SK-N-SH (cell line): ENCODE data around the gene PNPLA1. TPM values are rescaled to one million over a fixed set of nuclear protein-coding genes. Genes with fewer than 3 reads are reported as not detected.

ENCODE experiments used
- CTCF ChIA-PET: fragments of 300-600, 350-600 bp; formaldehyde crosslinking; extraction: SDS; loops from one replicate; lab custom pipeline; 2021; lab: Yijun Ruan, JAX
- POLR2A ChIA-PET: fragments of 350-600 bp; sonication (Branson Sonifier 250); formaldehyde crosslinking; extraction: SDS; loops from one replicate; lab custom pipeline; 2020; ENCODE audit warnings: antibody characterized with exemption, inconsistent platforms; lab: Yijun Ruan, JAX
- DNase-seq: peaks from one replicate; pipeline ENCODE4 v3.0.0; 2012
- H2AFZ ChIP-seq: fragments of 200-600 bp; sonication (generic); 2 replicates; pipeline ENCODE4 v1.8.1; 2016; ENCODE audit warnings: antibody characterized with exemption, mild to moderate bottlenecking, low read depth
- H3F3A ChIP-seq: fragments of 200-600 bp; sonication (generic); replicated peaks from 2 replicates; pipeline ENCODE3; 2016; ENCODE audit warnings: antibody characterized with exemption, mild to moderate bottlenecking; ENCODE audit not compliant: insufficient read depth
- H3K27ac ChIP-seq, 2 experiments: fragments of 200-500 bp in 1 of 2; fragments of 200-600 bp in 1 of 2; sonication (Bioruptor generic) in 1 of 2; sonication (generic), shearing (Covaris generic) in 1 of 2; 2 replicates each; pipeline versions ENCODE4 v1.5.1 to v1.6.1; 2014 to 2016; ENCODE audit warnings: low read depth in 2 of 2, inconsistent platforms in 1 of 2, low read length in 1 of 2, mild to moderate bottlenecking in 1 of 2, mixed read lengths in 1 of 2
- H3K27me3 ChIP-seq: fragments of 200-600 bp; sonication (generic), shearing (Covaris generic); 2 replicates; pipeline ENCODE4 v1.6.1; 2016; ENCODE audit warnings: mixed run types; ENCODE audit not compliant: insufficient read depth
- H3K36me3 ChIP-seq, 2 experiments: fragments of 200-500 bp in 1 of 2; fragments of 200-600 bp in 1 of 2; sonication (Bioruptor generic) in 1 of 2; sonication (generic) in 1 of 2; replicated peaks in 1 of 2; 2 replicates each; pipeline versions ENCODE3 to v1.5.1; 2014 to 2016; ENCODE audit warnings: low read length in 1 of 2, mild to moderate bottlenecking in 1 of 2; ENCODE audit not compliant: insufficient read depth in 2 of 2, control insufficient read depth in 1 of 2
- H3K4me1 ChIP-seq, 2 experiments: fragments of 200-500 bp in 1 of 2; fragments of 200-600 bp in 1 of 2; sonication (Bioruptor generic) in 1 of 2; sonication (generic), shearing (Covaris generic) in 1 of 2; 2 replicates each; pipeline versions ENCODE4 v1.5.1 to v1.6.1; 2014 to 2016; ENCODE audit warnings: low read depth in 1 of 2, low read length in 1 of 2, mixed run types in 1 of 2; ENCODE audit not compliant: insufficient read depth in 2 of 2, control insufficient read depth in 1 of 2
- H3K4me2 ChIP-seq: fragments of 200-600 bp; sonication (generic), shearing (Covaris generic); 2 replicates; pipeline ENCODE4 v1.6.1; 2017; ENCODE audit warnings: mixed run types
- H3K4me3 ChIP-seq, 2 experiments: fragments of 200-500 bp in 1 of 2; fragments of 200-600 bp in 1 of 2; sonication (Bioruptor generic) in 1 of 2; sonication (generic), shearing (Covaris generic) in 1 of 2; 2 replicates each; pipeline versions ENCODE4 v1.5.1 to v1.8.1; 2014 to 2016; ENCODE audit warnings: low read depth in 2 of 2, inconsistent platforms in 1 of 2, low read length in 1 of 2, mild to moderate bottlenecking in 1 of 2, mixed read lengths in 1 of 2, moderate library complexity in 1 of 2
- H3K79me2 ChIP-seq: fragments of 200-600 bp; sonication (generic); 2 replicates; pipeline ENCODE4 v1.8.1; 2017; ENCODE audit warnings: mild to moderate bottlenecking; ENCODE audit not compliant: insufficient read depth
- H3K9ac ChIP-seq: fragments of 200-600 bp; sonication (generic); 2 replicates; pipeline ENCODE4 v1.6.1; 2017; ENCODE audit warnings: mixed run types
- H3K9me2 ChIP-seq: fragments of 200-600 bp; sonication (generic); 2 replicates; pipeline ENCODE4 v1.6.1; 2017; ENCODE audit warnings: mixed run types
- H3K9me3 ChIP-seq: fragments of 200-600 bp; sonication (generic); 2 replicates; pipeline ENCODE4 v1.6.1; 2017; ENCODE audit warnings: mixed run types, mild to moderate bottlenecking, moderate library complexity
- H4K20me1 ChIP-seq: fragments of 200-600 bp; sonication (generic); 2 replicates; pipeline ENCODE4 v1.6.1; 2017; ENCODE audit warnings: mild to moderate bottlenecking, mixed run types; ENCODE audit not compliant: insufficient read depth
- CTCF ChIP-seq: fragments of 200-600 bp; sonication (generic); IDR thresholded peaks from 2 replicates; pipeline ENCODE4 v1.6.1; 2017; ENCODE audit warnings: antibody characterized with exemption, mild to moderate bottlenecking, moderate library complexity
- ELF1 ChIP-seq: IDR thresholded peaks from 2 replicates; pipeline ENCODE4 v1.4.0; 2012
- EZH2phosphoT487 ChIP-seq: fragments of 200-600 bp; sonication (generic); IDR thresholded peaks from 2 replicates; pipeline ENCODE4 v1.6.1; 2017; ENCODE audit warnings: low read depth, mixed run types, mild to moderate bottlenecking, antibody characterized with exemption, moderate library complexity, borderline replicate concordance
- FOSL2 ChIP-seq: IDR thresholded peaks from 2 replicates; pipeline ENCODE4 v1.4.0; 2012; ENCODE audit warnings: low read depth, mild to moderate bottlenecking, moderate library complexity, borderline replicate concordance
- FOXJ3 ChIP-seq: sonication (generic); formaldehyde crosslinking; IDR thresholded peaks from 2 replicates; pipeline ENCODE4 v1.5.1; 2020; ENCODE audit warnings: mild to moderate bottlenecking, missing genetic modification reagents
- FOXM1 ChIP-seq: IDR thresholded peaks from 2 replicates; pipeline ENCODE4 v1.4.0; 2012; ENCODE audit warnings: low read depth, mild to moderate bottlenecking
- GABPA ChIP-seq: IDR thresholded peaks from 2 replicates; pipeline ENCODE4 v1.4.0; 2012; ENCODE audit warnings: low read depth, mild to moderate bottlenecking
- JUND ChIP-seq: IDR thresholded peaks from 2 replicates; pipeline ENCODE4 v1.4.0; 2012
- NFIC ChIP-seq: IDR thresholded peaks from 2 replicates; pipeline ENCODE4 v1.4.0; 2012; ENCODE audit warnings: borderline replicate concordance
- NRF1 ChIP-seq: IDR thresholded peaks from 2 replicates; pipeline ENCODE4 v1.6.1; 2012; ENCODE audit warnings: low read depth, mild to moderate bottlenecking, low read length
- RCOR1 ChIP-seq: fragments of 150-350 bp; IDR thresholded peaks from 2 replicates; pipeline ENCODE4 v1.6.1; 2017; ENCODE audit warnings: antibody characterized with exemption, low read length
- RXRA ChIP-seq: IDR thresholded peaks from 2 replicates; pipeline ENCODE4 v1.4.0; 2012; ENCODE audit warnings: low read depth, mild to moderate bottlenecking, borderline replicate concordance
- SMC3 ChIP-seq: IDR thresholded peaks from 2 replicates; pipeline ENCODE4 v1.6.1; 2012; ENCODE audit warnings: low read depth, low read length, improper control_type of control experiment
- YY1 ChIP-seq: IDR thresholded peaks from 2 replicates; pipeline ENCODE4 v1.4.0; 2012; ENCODE audit warnings: low read depth, mild to moderate bottlenecking
- WGBS: methylation state at CpG from one replicate; pipeline ENCODE4 v1.1.6; 2017; ENCODE audit warnings: low lambda C conversion rate; 5-methylcytosine and 5-hydroxymethylcytosine counted together
- polyA plus RNA-seq, 3 experiments: library from polyadenylated mRNA; depleted of rRNA; stranded (reverse); fragments of >200 nt; gene quantifications; 2 replicates each; pipeline ENCODE4 v1.2.3, GENCODE V29; 2012
- TF ChIP-seq, protein P1 (sequence below): fragments of 150-350 bp; IDR thresholded peaks from 2 replicates; pipeline ENCODE4 v1.6.1; 2017; ENCODE audit warnings: antibody characterized with exemption, low read length, low read depth, borderline replicate concordance
- TF ChIP-seq, protein P2 (sequence below): IDR thresholded peaks from 2 replicates; pipeline ENCODE4 v1.4.0; 2012; ENCODE audit warnings: low read depth, borderline replicate concordance
- TF ChIP-seq, protein P3 (sequence below): IDR thresholded peaks from 2 replicates; pipeline ENCODE4; 2012
- TF ChIP-seq, protein P4 (sequence below): IDR thresholded peaks from 2 replicates; pipeline ENCODE4 v1.4.0; 2012; ENCODE audit warnings: low read depth

PNPLA1 gene
- polyA plus RNA-seq, 1 of the 3 experiments (the other 2 are of a cell fraction): not detected

DNA sequence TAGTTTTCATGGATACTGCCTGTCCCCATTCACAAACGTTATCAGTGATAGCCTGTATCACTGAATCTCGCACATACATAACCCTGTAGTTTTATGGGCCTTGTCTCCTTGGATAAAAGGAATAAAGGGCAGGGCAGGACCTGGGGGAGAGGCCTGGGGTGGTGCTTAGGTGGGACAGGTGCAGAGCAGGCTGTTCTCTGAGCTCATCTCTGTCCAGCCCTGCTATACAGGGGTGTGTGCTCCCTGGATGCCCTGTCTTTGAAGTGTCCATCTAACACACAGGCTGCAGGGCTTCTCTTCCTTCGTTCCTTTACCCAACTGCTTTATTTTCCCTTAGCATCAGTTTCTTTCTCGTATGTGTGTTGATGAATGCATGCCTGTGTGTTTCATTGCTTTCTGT lies 46.9 kb upstream of the PNPLA1 start:
- Histone ChIP-seq H3K4me2 (no peak overlapping the region), H3K27ac (no peak overlapping the region), H2AFZ (no peak overlapping the region), H3F3A (no peaks in the 10 kb centered on the region), H3K4me1 (peaks cover 0 to 8% of the 10 kb centered on the region in 2 experiments; a peak in 1 of 4 replicates), H3K36me3 (peaks cover 66 to 83% of the 10 kb centered on the region in 2 experiments), H3K9ac (no peak overlapping the region), H3K4me3 (no peak overlapping the region), H3K9me2 (no peaks in the 10 kb centered on the region), H4K20me1 (no peaks in the 10 kb centered on the region; the same call in 1 of the 2 replicates), H3K79me2 (no peaks in the 10 kb centered on the region; the same call in 1 of the 2 replicates), H3K27me3 (no peaks in the 10 kb centered on the region), H3K9me3 (no peaks in the 10 kb centered on the region)
- DNase-seq: no peak
- ChIA-PET CTCF (interaction anchor here (2.1 kb wide), 1 partner anchor 80 kb away, joined by 6 read pairs; no protein-coding TSS in a partner anchor), POLR2A (no interaction called here)
- TF ChIP-seq, protein P1, sequence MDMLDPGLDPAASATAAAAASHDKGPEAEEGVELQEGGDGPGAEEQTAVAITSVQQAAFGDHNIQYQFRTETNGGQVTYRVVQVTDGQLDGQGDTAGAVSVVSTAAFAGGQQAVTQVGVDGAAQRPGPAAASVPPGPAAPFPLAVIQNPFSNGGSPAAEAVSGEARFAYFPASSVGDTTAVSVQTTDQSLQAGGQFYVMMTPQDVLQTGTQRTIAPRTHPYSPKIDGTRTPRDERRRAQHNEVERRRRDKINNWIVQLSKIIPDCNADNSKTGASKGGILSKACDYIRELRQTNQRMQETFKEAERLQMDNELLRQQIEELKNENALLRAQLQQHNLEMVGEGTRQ: no peak
- TF ChIP-seq RCOR1 (no peak), FOXJ3 (CRISPR knock-in tag) (no peak), NRF1 (no peak), GABPA (no peak), SMC3 (no peak), CTCF (no peak), FOSL2 (no peak), YY1 (no peak), JUND (no peak), FOXM1 (no peak), RXRA (no peak), NFIC (no peak), ELF1 (no peak), EZH2phosphoT487 (no peak)
- TF ChIP-seq, protein P2, sequence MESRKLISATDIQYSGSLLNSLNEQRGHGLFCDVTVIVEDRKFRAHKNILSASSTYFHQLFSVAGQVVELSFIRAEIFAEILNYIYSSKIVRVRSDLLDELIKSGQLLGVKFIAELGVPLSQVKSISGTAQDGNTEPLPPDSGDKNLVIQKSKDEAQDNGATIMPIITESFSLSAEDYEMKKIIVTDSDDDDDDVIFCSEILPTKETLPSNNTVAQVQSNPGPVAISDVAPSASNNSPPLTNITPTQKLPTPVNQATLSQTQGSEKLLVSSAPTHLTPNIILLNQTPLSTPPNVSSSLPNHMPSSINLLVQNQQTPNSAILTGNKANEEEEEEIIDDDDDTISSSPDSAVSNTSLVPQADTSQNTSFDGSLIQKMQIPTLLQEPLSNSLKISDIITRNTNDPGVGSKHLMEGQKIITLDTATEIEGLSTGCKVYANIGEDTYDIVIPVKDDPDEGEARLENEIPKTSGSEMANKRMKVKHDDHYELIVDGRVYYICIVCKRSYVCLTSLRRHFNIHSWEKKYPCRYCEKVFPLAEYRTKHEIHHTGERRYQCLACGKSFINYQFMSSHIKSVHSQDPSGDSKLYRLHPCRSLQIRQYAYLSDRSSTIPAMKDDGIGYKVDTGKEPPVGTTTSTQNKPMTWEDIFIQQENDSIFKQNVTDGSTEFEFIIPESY: no peak
- TF ChIP-seq, protein P3, sequence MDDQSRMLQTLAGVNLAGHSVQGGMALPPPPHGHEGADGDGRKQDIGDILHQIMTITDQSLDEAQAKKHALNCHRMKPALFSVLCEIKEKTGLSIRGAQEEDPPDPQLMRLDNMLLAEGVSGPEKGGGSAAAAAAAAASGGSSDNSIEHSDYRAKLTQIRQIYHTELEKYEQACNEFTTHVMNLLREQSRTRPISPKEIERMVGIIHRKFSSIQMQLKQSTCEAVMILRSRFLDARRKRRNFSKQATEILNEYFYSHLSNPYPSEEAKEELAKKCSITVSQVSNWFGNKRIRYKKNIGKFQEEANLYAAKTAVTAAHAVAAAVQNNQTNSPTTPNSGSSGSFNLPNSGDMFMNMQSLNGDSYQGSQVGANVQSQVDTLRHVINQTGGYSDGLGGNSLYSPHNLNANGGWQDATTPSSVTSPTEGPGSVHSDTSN: no peak
- TF ChIP-seq, protein P4, sequence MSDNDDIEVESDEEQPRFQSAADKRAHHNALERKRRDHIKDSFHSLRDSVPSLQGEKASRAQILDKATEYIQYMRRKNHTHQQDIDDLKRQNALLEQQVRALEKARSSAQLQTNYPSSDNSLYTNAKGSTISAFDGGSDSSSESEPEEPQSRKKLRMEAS: no peak
- 92% methylated on average over 4 of the region's 4 CpGs for WGBS
